GM12878 (cell line): ENCODE results near the gene TRAF3IP1. TPM values are rescaled to one million over a fixed set of nuclear protein-coding genes. Genes with fewer than 3 reads are reported as not detected.

Experiments
- ATAC-seq: fragments of 200-7000 bp; cut with Tn5 transposase; 3 replicates; pipeline ENCODE4 v1.9.1; 2020; ENCODE audit warnings: mild to moderate bottlenecking, moderate library complexity
- BruUV-seq: library from RNA; stranded (reverse); fragments of 400-500 nt; replicated peaks from 2 replicates; lab custom pipeline; 2021; lab: Mats Ljungman, UMichigan
- CTCF ChIA-PET: fragments of 300-600 bp; sonication (Branson Sonifier 250); formaldehyde crosslinking; extraction: SDS; loops from one replicate; lab custom pipeline; 2021; ENCODE audit warnings: inconsistent platforms; lab: Yijun Ruan, JAX
- POLR2A ChIA-PET: fragments of 350-600 bp; formaldehyde crosslinking; extraction: SDS; loops from one replicate; lab custom pipeline; 2021; ENCODE audit warnings: inconsistent platforms; lab: Charles Lee
- RAD21 ChIA-PET: fragments of 300-600 bp; sonication (Branson Sonifier 250); formaldehyde crosslinking; loops from one replicate; lab custom pipeline; 2023; ENCODE audit warnings: antibody characterized with exemption; ENCODE audit not compliant: unreplicated experiment; lab: Charles Lee
- SMC1A ChIA-PET: fragments of 300-600 bp; sonication (Branson Sonifier 250); formaldehyde crosslinking; loops from one replicate; lab custom pipeline; 2023; ENCODE audit not compliant: unreplicated experiment, uncharacterized antibody; lab: Charles Lee
- DNase-seq: peaks from one replicate; pipeline ENCODE4 v3.0.0-alpha.2; 2011; ENCODE audit warnings: low read depth, low spot score
- FAIRE-seq: peaks from 3 replicates; lab custom pipeline; 2011; peaks lifted over from hg19 to GRCh38; lab: Jason Lieb, UNC
- H2AFZ ChIP-seq: 2 replicates; pipeline ENCODE4 v1.6.0; 2011; ENCODE audit warnings: low read depth, low read length, control low read depth; ENCODE audit not compliant: control insufficient read depth
- H3K27ac ChIP-seq: 2 replicates; pipeline ENCODE4 v1.5.1; 2011; ENCODE audit warnings: control low read depth; ENCODE audit not compliant: control insufficient read depth, insufficient read depth
- H3K27me3 ChIP-seq, 2 experiments: replicated peaks in 1 of 2; 2 replicates each; pipeline versions ENCODE4 v1.6.0 to v1.6.1; 2011; ENCODE audit warnings: low read length in 1 of 2; ENCODE audit not compliant: control insufficient read depth in 2 of 2, insufficient read depth in 2 of 2
- H3K36me3 ChIP-seq, 2 experiments: 2 replicates each; pipeline ENCODE4 v1.5.1; 2011; ENCODE audit warnings: low read length in 1 of 2; ENCODE audit not compliant: control insufficient read depth in 2 of 2, insufficient read depth in 2 of 2
- H3K4me1 ChIP-seq: 2 replicates; pipeline ENCODE4 v1.6.1; 2011; ENCODE audit warnings: mild to moderate bottlenecking, low read length, moderate library complexity, mixed read lengths; ENCODE audit not compliant: control insufficient read depth, insufficient read depth
- H3K4me2 ChIP-seq: 2 replicates; pipeline ENCODE4 v1.6.0; 2011; ENCODE audit warnings: control low read depth; ENCODE audit not compliant: control insufficient read depth, insufficient read depth
- H3K4me3 ChIP-seq: fragments of 200-600 bp; sonication (generic); 2 replicates; pipeline ENCODE4 v1.5.1; 2016
- H3K79me2 ChIP-seq: 2 replicates; pipeline ENCODE4 v1.6.0; 2011; ENCODE audit warnings: low read length; ENCODE audit not compliant: control insufficient read depth, insufficient read depth
- H3K9ac ChIP-seq: 2 replicates; pipeline ENCODE4 v1.8.0; 2011; ENCODE audit warnings: low read length, control low read depth, mixed read lengths; ENCODE audit not compliant: control insufficient read depth, insufficient read depth
- H3K9me3 ChIP-seq: replicated peaks from 3 replicates; pipeline ENCODE4 v1.5.1; 2011; ENCODE audit warnings: mild to moderate bottlenecking, low read length; ENCODE audit not compliant: control insufficient read depth, insufficient read depth
- H4K20me1 ChIP-seq: 2 replicates; pipeline ENCODE4 v1.6.0; 2011; ENCODE audit not compliant: control insufficient read depth, insufficient read depth
- BRCA1 ChIP-seq: IDR thresholded peaks from 2 replicates; pipeline ENCODE4 v1.6.1; 2011; ENCODE audit warnings: low read depth, low read length, improper control_type of control experiment
- CBX3 ChIP-seq: fragments of 200-600 bp; sonication (generic); IDR thresholded peaks from 2 replicates; pipeline ENCODE4 v1.6.1; 2016; ENCODE audit warnings: low read depth, borderline replicate concordance
- CEBPB ChIP-seq, 2 experiments: fragments of 150-350 bp in 1 of 2; IDR thresholded peaks; 2 replicates each; pipeline ENCODE4 v1.6.1; 2012 to 2014; ENCODE audit warnings: low read depth in 2 of 2, low read length in 2 of 2, borderline replicate concordance in 1 of 2, inconsistent platforms in 1 of 2
- CHD4 ChIP-seq: fragments of 200-600 bp; sonication (generic); IDR thresholded peaks from 2 replicates; pipeline ENCODE4 v1.6.1; 2016; ENCODE audit warnings: mild to moderate bottlenecking
- LARP7 ChIP-seq: fragments of 450-650 bp; IDR thresholded peaks from 2 replicates; pipeline ENCODE4 v1.6.1; 2017; ENCODE audit warnings: mild to moderate bottlenecking
- ZBTB33 ChIP-seq: fragments of 450-650 bp; IDR thresholded peaks from 2 replicates; pipeline ENCODE4 v1.6.1; 2017; ENCODE audit warnings: mild to moderate bottlenecking
- WGBS: methylation state at CpG from one replicate; pipeline ENCODE4 v1.1.6; 2016; ENCODE audit warnings: low lambda C conversion rate; ENCODE audit not compliant: insufficient replicate concordance, insufficient coverage; ENCODE audit errors: missing lambda C conversion rate; 5-methylcytosine and 5-hydroxymethylcytosine counted together
- in situ Hi-C: fragments of 300-500 bp; cut with MboI; formaldehyde crosslinking; loops from 9 replicates; pipeline ENCODE4 v1.14.3; 2018; ENCODE audit warnings: mixed read lengths
- intact Hi-C: fragments of 100-400 bp; cut with micrococcal nuclease; formaldehyde crosslinking; loops from one replicate; pipeline ENCODE4 v1.14.2; 2022; ENCODE audit not compliant: unreplicated experiment
- polyA plus RNA-seq, 11 experiments: library from polyadenylated mRNA; depleted of rRNA in 4 of 11; unstranded in 6 of 11; stranded (reverse) in 5 of 11; fragments of >200 nt; fragmentation: Nextera tagmentation in 4 of 11; fragmentation: Illumina TruSeq in 1 of 11; extraction: Ambion mirVana in 4 of 11; extraction: Trizol in 1 of 11; gene quantifications; 1 replicate in 1 of 11; 2 replicates in 10 of 11; pipeline versions ENCODE4 v1.2.1 to v1.2.3, GENCODE V29; 2011 to 2016; ENCODE audit warnings: inconsistent platforms in 2 of 11, missing spikeins in 2 of 11, low read depth in 1 of 11
- total RNA-seq, 4 experiments: library from RNA; depleted of rRNA in 3 of 4; stranded (reverse); fragments of >200 nt in 3 of 4; fragmentation: Illumina TruSeq in 1 of 4; extraction: Trizol in 1 of 4; gene quantifications; 2 replicates each; pipeline versions ENCODE4 v1.2.1 to v1.2.3, GENCODE V29; 2013 to 2021

The TRAF3IP1 gene
- total and polyA plus RNA-seq, 10 of the 15 experiments (the other 5 are each of a cell fraction or from before 2014, with no cell fraction given), result 1.6 to 7.5 (median 3.6) TPM

GRCh38 chr2:238359403-238359802, 39.1 kb downstream of the TRAF3IP1 start:
- Histone ChIP-seq H3K36me3 (no peaks in the 10 kb centered on the region; a peak in 1 of 4 replicates), H3K27me3 (no peaks in the 10 kb centered on the region), H3K27ac (no peak overlapping the region), H3K4me1 (peaks cover 4% of the 10 kb centered on the region; the same call in 1 of the 2 replicates), H3K79me2 (no peaks in the 10 kb centered on the region), H3K9me3 (no peaks in the 10 kb centered on the region), H2AFZ (no peak overlapping the region), H3K9ac (no peak overlapping the region), H3K4me2 (no peak overlapping the region), H4K20me1 (no peaks in the 10 kb centered on the region), H3K4me3 (no peak overlapping the region)
- RAD21 ChIA-PET, result no interaction called here
- intact Hi-C loops, result no loop called here
- ATAC-seq, result no peak
- CTCF ChIA-PET, result interaction anchor here (0.7 kb wide), 1 partner anchor 489 kb away, joined by 3 read pairs; no protein-coding TSS in a partner anchor
- TF ChIP-seq LARP7 (no peak), ZBTB33 (no peak), CBX3 (no peak), BRCA1 (no peak), CEBPB (IDR thresholded peaks at IDR 0.05; ENCODE audit: borderline replicate concordance in 1 of 2, low read depth in 2 of 2, low read length in 2 of 2) (no peak), CHD4 (no peak)
- SMC1A ChIA-PET, result interaction anchor here (0.6 kb wide), 1 partner anchor 468 kb away, joined by 3 read pairs; no protein-coding TSS in a partner anchor
- POLR2A ChIA-PET, result no interaction called here
- in situ Hi-C loops, result loop anchor here (10.0 kb wide), 1 partner anchor 425 kb away; no protein-coding TSS in a partner anchor
- no peak for FAIRE-seq
- BruUV-seq, result no TSS peak
- DNase-seq, result no peak
- WGBS, result 76% methylated on average over 3 of the region's 3 CpGs
